OCI-LY1 (cell line): Measurements from ENCODE around the gene B4GALT7.

Experiments
- H2AFZ ChIP-seq: fragments of 200-600 bp; sonication (generic), shearing (Covaris generic); 2 replicates; pipeline ENCODE4 v1.6.0; 2014; ENCODE audit warnings: antibody characterized with exemption, mild to moderate bottlenecking, low read length
- H3F3A ChIP-seq: fragments of 200-600 bp; sonication (generic), shearing (Covaris generic); 2 replicates; pipeline ENCODE4 v1.6.0; 2014; ENCODE audit warnings: mild to moderate bottlenecking, antibody characterized with exemption, low read length, moderate library complexity; ENCODE audit not compliant: insufficient read depth
- H3K27ac ChIP-seq: fragments of 200-600 bp; sonication (generic); 2 replicates; pipeline ENCODE4 v1.5.1; 2014; ENCODE audit warnings: low read length, mixed run types, mild to moderate bottlenecking, low read depth; ENCODE audit not compliant: poor library complexity, severe bottlenecking
- H3K27me3 ChIP-seq: fragments of 200-600 bp; sonication (generic); 2 replicates; pipeline ENCODE4 v1.6.0; 2014; ENCODE audit warnings: antibody characterized with exemption, mild to moderate bottlenecking, low read length, moderate library complexity; ENCODE audit not compliant: insufficient read depth
- H3K36me3 ChIP-seq: fragments of 200-600 bp; sonication (generic); 2 replicates; pipeline ENCODE4 v1.6.1; 2014; ENCODE audit warnings: mild to moderate bottlenecking, antibody characterized with exemption, low read length, moderate library complexity, mixed read lengths; ENCODE audit not compliant: insufficient read depth
- H3K4me1 ChIP-seq: fragments of 200-600 bp; sonication (generic); 2 replicates; pipeline ENCODE4 v1.5.1; 2014; ENCODE audit warnings: mild to moderate bottlenecking, low read length, moderate library complexity; ENCODE audit not compliant: insufficient read depth, severe bottlenecking
- H3K4me2 ChIP-seq: fragments of 200-600 bp; sonication (generic), shearing (Covaris generic); 2 replicates; pipeline ENCODE4 v1.6.1; 2014; ENCODE audit warnings: low read length
- H3K4me3 ChIP-seq: fragments of 200-600 bp; sonication (generic); 2 replicates; pipeline ENCODE4 v1.5.1; 2014; ENCODE audit warnings: low read length, low read depth, mild to moderate bottlenecking, mixed read lengths; ENCODE audit not compliant: poor library complexity, severe bottlenecking
- H3K79me2 ChIP-seq: fragments of 200-600 bp; shearing (Covaris generic); 2 replicates; pipeline ENCODE4 v1.6.1; 2016; ENCODE audit warnings: mixed run types, low read length, mixed read lengths; ENCODE audit not compliant: insufficient read depth
- H3K9ac ChIP-seq: fragments of 200-600 bp; sonication (generic), shearing (Covaris generic); 2 replicates; pipeline ENCODE4 v1.6.1; 2014; ENCODE audit warnings: mild to moderate bottlenecking, low read length, mixed read lengths
- H3K9me2 ChIP-seq: fragments of 200-600 bp; sonication (generic), shearing (Covaris generic); 2 replicates; pipeline ENCODE4 v1.6.1; 2014; ENCODE audit warnings: low read depth, mild to moderate bottlenecking, low read length, mixed read lengths
- H3K9me3 ChIP-seq: fragments of 200-600 bp; shearing (Covaris generic); 2 replicates; pipeline ENCODE4 v1.6.1; 2014; ENCODE audit warnings: low read length, mixed read lengths
- H4K20me1 ChIP-seq: fragments of 200-600 bp; sonication (generic), shearing (Covaris generic); 2 replicates; pipeline ENCODE4 v1.6.0; 2016; ENCODE audit warnings: mild to moderate bottlenecking, low read length; ENCODE audit not compliant: insufficient read depth
- CTCF ChIP-seq: fragments of 200-600 bp; sonication (generic), shearing (Covaris generic); IDR thresholded peaks from 2 replicates; pipeline ENCODE4 v1.5.1; 2017; ENCODE audit warnings: mild to moderate bottlenecking, antibody characterized with exemption, low read length, moderate library complexity, mixed read lengths
- EZH2 ChIP-seq: fragments of 200-600 bp; sonication (generic), shearing (Covaris generic); IDR thresholded peaks from 2 replicates; pipeline ENCODE4 v1.8.0; 2017; ENCODE audit warnings: borderline replicate concordance, mixed run types, mild to moderate bottlenecking, antibody characterized with exemption, low read length, moderate library complexity, mixed read lengths

The B4GALT7 gene

GRCh38 chr5:177590406-177590805 is 9.5 kb upstream of the B4GALT7 start:
- no peaks in the 10 kb centered on the region for H3K9me3 ChIP-seq
- H3K4me3 ChIP-seq = no peak overlapping the region
- no peaks in the 10 kb centered on the region for H4K20me1 ChIP-seq
- no peak overlapping the region for H2AFZ ChIP-seq
- peaks cover 24% of the 10 kb centered on the region for H3K36me3 ChIP-seq
- TF ChIP-seq EZH2 (no peak), CTCF (no peak)
- H3K4me2 ChIP-seq = no peak overlapping the region
- H3K27me3 ChIP-seq = no peaks in the 10 kb centered on the region
- H3K9me2 ChIP-seq = no peaks in the 10 kb centered on the region
- H3K79me2 ChIP-seq = peaks cover 5% of the 10 kb centered on the region; the same call in 1 of the 2 replicates
- H3F3A ChIP-seq = no peaks in the 10 kb centered on the region
- H3K4me1 ChIP-seq = peaks cover 19% of the 10 kb centered on the region
- H3K9ac ChIP-seq = no peak overlapping the region
- H3K27ac ChIP-seq = no peak overlapping the region

DNA sequence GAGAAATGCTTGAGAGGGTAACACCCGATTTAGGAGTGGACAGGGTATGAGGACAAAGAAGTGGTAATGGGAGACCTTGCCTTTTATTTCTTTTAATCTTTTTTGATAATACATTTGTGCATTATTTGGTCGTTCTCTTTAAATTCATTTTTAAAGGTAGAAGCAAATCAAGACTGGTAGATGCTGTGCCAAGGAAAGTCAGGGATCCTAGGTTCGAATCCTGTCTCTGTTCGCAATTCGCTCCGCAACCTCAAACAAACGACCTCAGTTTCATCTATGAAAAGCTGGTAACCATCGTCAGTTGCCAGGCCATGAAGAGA is 8.3 kb upstream of the B4GALT7 start:
- H3K4me2 ChIP-seq = peak overlapping the region; percentile 75
- H3K9me2 ChIP-seq = no peaks in the 10 kb centered on the region
- H3K9me3 ChIP-seq = no peaks in the 10 kb centered on the region
- H3K4me3 ChIP-seq = peak overlapping the region; percentile 99
- no peak overlapping the region for H3K27ac ChIP-seq
- peak overlapping the region; percentile 98; the same call in 1 of the 2 replicates for H3K9ac ChIP-seq
- no peaks in the 10 kb centered on the region for H4K20me1 ChIP-seq
- TF ChIP-seq EZH2 (no peak), CTCF (no peak)
- no peaks in the 10 kb centered on the region for H3F3A ChIP-seq
- H3K79me2 ChIP-seq = peaks cover 5% of the 10 kb centered on the region; the same call in 1 of the 2 replicates
- peaks cover 17% of the 10 kb centered on the region for H3K4me1 ChIP-seq
- peak overlapping the region; percentile 19; the same call in 1 of the 2 replicates for H2AFZ ChIP-seq
- no peaks in the 10 kb centered on the region for H3K27me3 ChIP-seq
- H3K36me3 ChIP-seq = peaks cover 37% of the 10 kb centered on the region

DNA sequence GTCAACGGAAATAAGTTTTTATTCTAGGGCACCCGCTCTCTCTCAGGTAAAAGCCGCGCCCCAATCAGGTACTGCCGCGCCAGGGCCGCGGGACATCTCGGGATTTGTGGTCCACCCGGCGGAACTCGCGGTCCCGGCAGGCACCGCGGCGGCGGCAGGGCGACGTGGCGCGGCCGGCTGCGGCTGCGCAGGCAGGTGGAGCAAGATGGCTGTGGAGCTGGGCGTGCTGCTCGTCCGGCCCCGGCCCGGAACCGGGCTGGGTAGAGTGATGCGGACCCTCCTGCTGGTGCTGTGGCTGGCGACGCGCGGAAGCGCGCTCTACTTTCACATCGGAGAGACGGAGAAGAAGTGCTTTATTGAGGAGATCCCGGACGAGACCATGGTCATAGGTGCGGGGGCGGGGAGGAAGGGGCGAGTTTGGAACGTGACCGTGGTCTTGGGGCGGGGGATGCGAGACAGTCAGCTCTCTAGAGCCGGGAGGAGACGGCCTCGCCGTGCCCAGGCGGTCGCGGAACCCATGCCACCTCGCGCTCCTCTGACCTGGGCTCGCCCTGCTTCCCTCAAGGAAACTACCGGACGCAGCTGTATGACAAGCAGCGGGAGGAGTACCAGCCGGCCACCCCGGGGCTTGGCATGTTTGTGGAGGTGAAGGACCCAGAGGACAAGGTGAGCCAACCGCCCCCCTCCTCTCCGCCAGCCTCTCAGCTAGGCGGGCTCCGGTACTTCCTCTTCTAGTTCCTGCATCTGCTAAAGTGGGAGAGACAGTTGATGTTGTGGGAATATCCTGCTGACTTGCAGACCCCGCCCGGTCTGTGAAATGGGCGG is 7.7 kb upstream of the B4GALT7 start, which contains the start of gene TMED9:
Gene TMED9, plus strand, starts transcription at position 194 of the 825 bp plus-strand sequence. Its CDS starts 12 bp downstream, at position 206.
- Histone ChIP-seq H3K4me3 (peak within 1 kb of the TSS; percentile 99), H3K36me3 (peaks cover 40% of the 10 kb centered on the region), H3K27me3 (no peaks in the 10 kb centered on the region), H3K4me2 (peak within 1 kb of the TSS; percentile 75), H2AFZ (peak within 1 kb of the TSS; percentile 19; the same call in 1 of the 2 replicates), H3K79me2 (peaks cover 5% of the 10 kb centered on the region; the same call in 1 of the 2 replicates), H3K9me3 (no peaks in the 10 kb centered on the region), H3K9me2 (no peaks in the 10 kb centered on the region), H3K27ac (peak within 1 kb of the TSS; percentile 72), H3K9ac (peak within 1 kb of the TSS; percentile 98), H3K4me1 (peaks cover 16% of the 10 kb centered on the region), H4K20me1 (no peaks in the 10 kb centered on the region), H3F3A (no peaks in the 10 kb centered on the region)
- TF ChIP-seq CTCF = no peak
- TF ChIP-seq EZH2 = no peak
